CD8-positive, alpha-beta memory T cell (primary cell): ENCODE results near the gene UBASH3A. TPM values are rescaled to one million over a fixed set of nuclear protein-coding genes. Genes with fewer than 3 reads are reported as not detected.

ENCODE experiments used
- CTCF ChIA-PET: fragments of 350-600 bp; sonication (Branson Sonifier 250); formaldehyde crosslinking; loops from one replicate; lab custom pipeline; 2021; ENCODE audit warnings: antibody characterized with exemption; lab: Charles Lee
- POLR2A ChIA-PET: fragments of 350-600 bp; sonication (Branson Sonifier 250); formaldehyde crosslinking; loops from one replicate; lab custom pipeline; 2021; ENCODE audit warnings: antibody characterized with exemption; lab: Charles Lee
- DNase-seq, 5 donors: peaks; one replicate each; pipeline versions ENCODE4 v3.0.0 to v3.0.0-alpha.2; 2020 to 2022; ENCODE audit warnings: mixed read lengths in 1 of 5
- H3K27ac ChIP-seq: one replicate; pipeline ENCODE4 v1.7.0; 2013; ENCODE audit warnings: low read depth, mild to moderate bottlenecking, low read length, moderate library complexity
- H3K27me3 ChIP-seq: 2 replicates; pipeline ENCODE4 v1.7.0; 2013; ENCODE audit warnings: low read length, mild to moderate bottlenecking; ENCODE audit not compliant: insufficient read depth, poor library complexity, severe bottlenecking
- H3K36me3 ChIP-seq: 2 replicates; pipeline ENCODE4 v1.7.0; 2013; ENCODE audit warnings: mild to moderate bottlenecking, low read length, moderate library complexity; ENCODE audit not compliant: insufficient read depth
- H3K4me1 ChIP-seq: 2 replicates; pipeline ENCODE4 v1.7.0; 2013; ENCODE audit warnings: mild to moderate bottlenecking, low read length, moderate library complexity; ENCODE audit not compliant: insufficient read depth
- H3K4me3 ChIP-seq: 2 replicates; pipeline ENCODE4 v1.7.0; 2013; ENCODE audit warnings: mild to moderate bottlenecking, low read length
- H3K9me3 ChIP-seq: 2 replicates; pipeline ENCODE4 v1.7.0; 2013; ENCODE audit warnings: mild to moderate bottlenecking, low read length
- H3K27ac Mint-ChIP-seq, 8 donors: one replicate each; pipeline ENCODE4 v1.8.0; 2020 to 2021; ENCODE audit warnings: mixed read lengths in 8 of 8, mild to moderate bottlenecking in 6 of 8, inconsistent platforms in 3 of 8, moderate library complexity in 3 of 8
- H3K27me3 Mint-ChIP-seq, 2 donors: one replicate each; pipeline ENCODE4 v1.8.0; 2020 to 2021; ENCODE audit warnings: mixed read lengths in 2 of 2, mild to moderate bottlenecking in 1 of 2, moderate library complexity in 1 of 2
- H3K36me3 Mint-ChIP-seq, 3 donors: one replicate each; pipeline ENCODE4 v1.8.0; 2020 to 2021; ENCODE audit warnings: mixed read lengths in 3 of 3, inconsistent platforms in 1 of 3, mild to moderate bottlenecking in 1 of 3
- H3K4me1 Mint-ChIP-seq, 3 donors: one replicate each; pipeline ENCODE4 v1.8.0; 2020 to 2021; ENCODE audit warnings: mixed read lengths in 3 of 3, inconsistent platforms in 1 of 3, mild to moderate bottlenecking in 1 of 3
- H3K4me3 Mint-ChIP-seq, 7 donors: one replicate each; pipeline ENCODE4 v1.8.0; 2020 to 2021; ENCODE audit warnings: mixed read lengths in 7 of 7, mild to moderate bottlenecking in 6 of 7, moderate library complexity in 4 of 7, inconsistent platforms in 2 of 7
- H3K9me3 Mint-ChIP-seq, 5 donors: one replicate each; pipeline ENCODE4 v1.8.0; 2020 to 2022; ENCODE audit warnings: mixed read lengths in 5 of 5, mild to moderate bottlenecking in 3 of 5, moderate library complexity in 2 of 5, inconsistent platforms in 1 of 5
- polyA plus RNA-seq: library from polyadenylated mRNA; unstranded; fragments of 300-500 nt; fragmentation: Illumina TruSeq; gene quantifications from one replicate; pipeline ENCODE4 v1.2.3, GENCODE V29; 2021
- total RNA-seq, 2 experiments: library from RNA; stranded (reverse); gene quantifications; one replicate each; pipeline ENCODE4 v1.2.3, GENCODE V29; 2021

The UBASH3A gene
- total and polyA plus RNA-seq, 3 experiments from 2014 or later, result 36.4 to 55.1 (median 38.7) TPM

- Mint-ChIP-seq H3K9me3 (no peaks in the 10 kb centered on the region), H3K27me3 (peaks cover 0 to 4% of the 10 kb centered on the region in 2 donors), H3K4me1 (peaks cover 4 to 7% (median 5%) of the 10 kb centered on the region in 3 donors), H3K4me3 (no peak overlapping the region), H3K27ac (peak overlapping the region in 3 of 8 donors; percentile 46 to 51 (median 51)), H3K36me3 (no peaks in the 10 kb centered on the region)
- Histone ChIP-seq H3K4me3 (no peak overlapping the region), H3K36me3 (no peaks in the 10 kb centered on the region), H3K27ac (no peak overlapping the region), H3K4me1 (peaks cover 4% of the 10 kb centered on the region), H3K27me3 (no peaks in the 10 kb centered on the region), H3K9me3 (no peaks in the 10 kb centered on the region)
- ChIA-PET POLR2A (no interaction called here), CTCF (interaction anchor here (0.7 to 1.2 kb wide), 3 partner anchors 56 to 91 kb away, joined by 3 read pairs; no protein-coding TSS in a partner anchor)
- DNase-seq, result no peak
These were observed 36.1 kb upstream of the UBASH3A start for GRCh38 chr21:42367367-42368165.

- Histone ChIP-seq H3K9me3 (no peaks in the 10 kb centered on the region), H3K27me3 (no peaks in the 10 kb centered on the region), H3K4me1 (no peaks in the 10 kb centered on the region), H3K4me3 (no peak overlapping the region), H3K27ac (no peak overlapping the region), H3K36me3 (no peaks in the 10 kb centered on the region)
- H3K4me1 Mint-ChIP-seq, result peaks cover 0 to 6% (median 1%) of the 10 kb centered on the region in 3 donors
- peaks cover 0 to 1% of the 10 kb centered on the region in 2 donors for H3K27me3 Mint-ChIP-seq
- H3K36me3 Mint-ChIP-seq, result no peaks in the 10 kb centered on the region
- H3K4me3 Mint-ChIP-seq, result no peak overlapping the region
- no peak for DNase-seq
- H3K9me3 Mint-ChIP-seq, result no peaks in the 10 kb centered on the region
- ChIA-PET POLR2A (no interaction called here), CTCF (no interaction called here)
- H3K27ac Mint-ChIP-seq, result no peak overlapping the region
These were observed 33.9 kb upstream of the UBASH3A start for GRCh38 chr21:42369821-42370220.

GRCh38 chr21:42370894-42371654 is 32.6 kb upstream of the UBASH3A start:
- no peak overlapping the region for H3K4me3 ChIP-seq
- no peaks in the 10 kb centered on the region for H3K27me3 ChIP-seq
- no peak for DNase-seq
- peak overlapping the region in 3 of 8 donors; percentile 59 to 88 (median 63) for H3K27ac Mint-ChIP-seq
- H3K4me3 Mint-ChIP-seq, result no peak overlapping the region
- H3K9me3 Mint-ChIP-seq, result no peaks in the 10 kb centered on the region
- H3K27me3 Mint-ChIP-seq, result peaks cover 0 to 1% of the 10 kb centered on the region in 2 donors
- ChIA-PET POLR2A (no interaction called here), CTCF (no interaction called here)
- H3K9me3 ChIP-seq, result no peaks in the 10 kb centered on the region
- H3K36me3 ChIP-seq, result no peaks in the 10 kb centered on the region
- H3K4me1 ChIP-seq, result no peaks in the 10 kb centered on the region
- H3K4me1 Mint-ChIP-seq, result peaks cover 0 to 6% (median 1%) of the 10 kb centered on the region in 3 donors
- H3K27ac ChIP-seq, result no peak overlapping the region
- H3K36me3 Mint-ChIP-seq, result no peaks in the 10 kb centered on the region

GRCh38 chr21:42373196-42373907 is 30.4 kb upstream of the UBASH3A start:
- Histone ChIP-seq H3K27me3 (no peaks in the 10 kb centered on the region), H3K27ac (no peak overlapping the region), H3K9me3 (no peaks in the 10 kb centered on the region), H3K36me3 (no peaks in the 10 kb centered on the region), H3K4me3 (no peak overlapping the region), H3K4me1 (no peaks in the 10 kb centered on the region)
- Mint-ChIP-seq H3K4me1 (peaks cover 0 to 6% (median 1%) of the 10 kb centered on the region in 3 donors), H3K27me3 (peaks cover 0 to 2% of the 10 kb centered on the region in 2 donors), H3K4me3 (peak overlapping the region in 1 of 7 donors; percentile 32), H3K27ac (no peak overlapping the region), H3K9me3 (no peaks in the 10 kb centered on the region), H3K36me3 (no peaks in the 10 kb centered on the region)
- POLR2A ChIA-PET, result no interaction called here
- no peak for DNase-seq
- CTCF ChIA-PET, result interaction anchor here (0.7 kb wide), 1 partner anchor 8 kb away, joined by 3 read pairs; no protein-coding TSS in a partner anchor

DNA sequence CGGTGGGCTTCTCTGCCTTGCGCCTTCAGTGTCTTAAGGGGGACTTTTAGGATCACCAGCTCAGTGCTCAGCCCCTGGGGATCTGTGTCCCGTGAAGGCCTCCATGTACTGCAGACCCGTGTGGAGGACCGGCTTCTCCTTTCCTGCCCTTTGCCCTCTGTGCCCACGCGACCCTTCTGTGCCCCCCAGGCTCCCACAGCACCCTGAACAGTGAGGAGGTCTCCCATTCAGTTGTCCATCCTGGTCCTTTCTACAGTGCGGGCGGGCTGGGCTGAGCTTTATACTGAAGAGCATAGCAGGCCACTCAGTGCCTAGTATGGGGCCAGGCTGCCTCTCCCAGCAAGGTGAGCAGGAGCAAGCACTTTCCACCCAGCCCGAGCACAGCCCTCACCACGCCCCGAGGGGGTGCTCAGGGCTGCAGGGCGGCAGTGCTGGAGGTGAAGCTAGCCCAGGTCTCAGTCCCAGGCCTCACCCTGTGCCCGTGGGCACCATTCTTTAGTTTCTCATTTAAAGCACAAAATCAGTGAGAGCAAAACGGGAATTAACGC is 29.7 kb upstream of the UBASH3A start:
- no peak overlapping the region for H3K4me3 ChIP-seq
- no peaks in the 10 kb centered on the region for H3K36me3 ChIP-seq
- H3K36me3 Mint-ChIP-seq, result no peaks in the 10 kb centered on the region
- no peak for DNase-seq
- no peak overlapping the region for H3K27ac ChIP-seq
- peak overlapping the region in 1 of 8 donors; percentile 44 for H3K27ac Mint-ChIP-seq
- ChIA-PET CTCF (no interaction called here), POLR2A (no interaction called here)
- H3K4me1 Mint-ChIP-seq, result peaks cover 0 to 6% (median 1%) of the 10 kb centered on the region in 3 donors
- H3K4me1 ChIP-seq, result no peaks in the 10 kb centered on the region
- peaks cover 0 to 2% of the 10 kb centered on the region in 2 donors for H3K27me3 Mint-ChIP-seq
- no peaks in the 10 kb centered on the region for H3K27me3 ChIP-seq
- no peak overlapping the region for H3K4me3 Mint-ChIP-seq
- H3K9me3 ChIP-seq, result no peaks in the 10 kb centered on the region
- no peaks in the 10 kb centered on the region for H3K9me3 Mint-ChIP-seq

GRCh38 chr21:42374457-42374856 is 29.2 kb upstream of the UBASH3A start:
- Mint-ChIP-seq H3K4me1 (peaks cover 0 to 6% (median 0%) of the 10 kb centered on the region in 3 donors), H3K27ac (peak overlapping the region in 1 of 8 donors; percentile 44)
- POLR2A ChIA-PET, result no interaction called here

DNA sequence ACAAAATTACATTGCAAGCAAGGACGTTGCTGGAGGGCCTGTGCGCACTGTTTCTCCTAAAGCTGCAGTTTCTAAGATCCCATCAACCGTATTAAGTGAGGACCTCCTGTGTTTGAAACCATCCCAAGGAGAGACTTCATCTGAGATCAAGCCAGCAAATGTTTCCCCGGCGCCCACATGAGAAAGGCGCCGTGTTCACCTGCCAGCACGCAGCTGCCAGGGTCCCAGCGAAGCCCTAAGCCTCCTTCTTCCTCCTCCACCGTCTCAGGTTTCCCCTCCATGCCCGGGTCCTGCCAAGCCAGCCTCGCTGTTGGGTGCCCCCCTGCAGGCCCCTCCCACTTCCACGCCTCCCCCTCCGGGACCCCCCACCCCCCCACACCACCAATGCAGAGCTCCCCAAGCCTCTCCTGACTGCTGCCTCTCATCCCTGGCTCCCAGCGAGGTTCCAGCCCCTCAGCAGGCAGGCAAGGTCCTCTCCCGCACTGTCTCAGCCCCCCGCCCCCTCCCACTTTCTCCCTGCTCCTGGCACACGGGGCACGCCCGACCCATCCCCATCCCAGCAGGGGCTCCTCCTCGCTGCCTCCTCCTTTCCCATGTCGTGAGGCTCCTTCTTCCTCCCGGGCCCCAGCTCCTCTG is 28.7 kb upstream of the UBASH3A start:
- POLR2A ChIA-PET, result no interaction called here
- no peaks in the 10 kb centered on the region for H3K36me3 ChIP-seq
- DNase-seq, result no peak
- H3K27ac ChIP-seq, result no peak overlapping the region
- H3K4me3 ChIP-seq, result no peak overlapping the region
- no peaks in the 10 kb centered on the region for H3K36me3 Mint-ChIP-seq
- CTCF ChIA-PET, result no interaction called here
- no peaks in the 10 kb centered on the region for H3K27me3 ChIP-seq
- no peak overlapping the region for H3K4me3 Mint-ChIP-seq
- H3K9me3 Mint-ChIP-seq, result no peaks in the 10 kb centered on the region
- H3K27ac Mint-ChIP-seq, result no peak overlapping the region
- no peaks in the 10 kb centered on the region for H3K9me3 ChIP-seq
- no peaks in the 10 kb centered on the region for H3K4me1 ChIP-seq
- H3K27me3 Mint-ChIP-seq, result peaks cover 0 to 1% of the 10 kb centered on the region in 2 donors
- H3K4me1 Mint-ChIP-seq, result peaks cover 0 to 6% (median 0%) of the 10 kb centered on the region in 3 donors

More at GRCh38 chr21:42374457-42374856, 29.2 kb upstream of the UBASH3A start:
- Histone ChIP-seq H3K27me3 (no peaks in the 10 kb centered on the region), H3K9me3 (no peaks in the 10 kb centered on the region), H3K36me3 (no peaks in the 10 kb centered on the region), H3K4me3 (no peak overlapping the region), H3K27ac (no peak overlapping the region), H3K4me1 (no peaks in the 10 kb centered on the region)
- DNase-seq, result peak in 1 of 5 donors; percentile 10
- no peak overlapping the region for H3K4me3 Mint-ChIP-seq
- H3K36me3 Mint-ChIP-seq, result no peaks in the 10 kb centered on the region
- no peaks in the 10 kb centered on the region for H3K9me3 Mint-ChIP-seq
- CTCF ChIA-PET, result no interaction called here
- H3K27me3 Mint-ChIP-seq, result peaks cover 0 to 1% of the 10 kb centered on the region in 2 donors
